Neural cell (in vitro differentiated cells): ENCODE results near the gene HPCAL4. TPM values are rescaled to one million over a fixed set of nuclear protein-coding genes. Genes with fewer than 3 reads are reported as not detected.

Experiments used
- H2AFZ ChIP-seq: fragments of 200-600, 300-800 bp; sonication (generic), shearing (Covaris generic); 2 replicates; pipeline ENCODE4 v1.6.0; 2014; ENCODE audit warnings: low read depth, mild to moderate bottlenecking, antibody characterized with exemption, low read length, moderate library complexity
- H3F3A ChIP-seq: fragments of 200-600 bp; shearing (Covaris generic); 2 replicates; pipeline ENCODE4 v1.6.1; 2016; ENCODE audit warnings: mild to moderate bottlenecking, moderate library complexity, mixed read lengths, antibody characterized with exemption, low read length; ENCODE audit not compliant: insufficient read depth, poor library complexity, severe bottlenecking
- H3K27ac ChIP-seq: fragments of 200-600, 300-800 bp; sonication (generic), shearing (Covaris generic); 2 replicates; pipeline ENCODE4 v1.5.1; 2014; ENCODE audit warnings: mild to moderate bottlenecking, low read length, moderate library complexity
- H3K27me3 ChIP-seq: fragments of 300-800, 200-600 bp; sonication (generic), shearing (Covaris generic); 2 replicates; pipeline ENCODE4 v1.6.0; 2014; ENCODE audit warnings: mild to moderate bottlenecking, low read depth, low read length, moderate library complexity; ENCODE audit not compliant: insufficient read depth
- H3K36me3 ChIP-seq: fragments of 300-800, 200-600 bp; sonication (generic), shearing (Covaris generic); 2 replicates; pipeline ENCODE4 v1.5.1; 2014; ENCODE audit warnings: mild to moderate bottlenecking, antibody characterized with exemption, low read length, moderate library complexity; ENCODE audit not compliant: insufficient read depth
- H3K4me2 ChIP-seq: fragments of 300-800, 200-600 bp; sonication (generic), shearing (Covaris generic); 2 replicates; pipeline ENCODE4 v1.6.0; 2014; ENCODE audit warnings: mild to moderate bottlenecking, low read length
- H3K4me3 ChIP-seq: fragments of 300-800, 200-600 bp; sonication (generic), shearing (Covaris generic); 2 replicates; pipeline ENCODE4 v1.5.1; 2014; ENCODE audit warnings: mild to moderate bottlenecking, low read length, moderate library complexity
- H3K79me2 ChIP-seq: fragments of 200-600 bp; shearing (Covaris generic); replicated peaks from 2 replicates; pipeline ENCODE4 v1.6.0; 2014; ENCODE audit warnings: mild to moderate bottlenecking, low read length, moderate library complexity; ENCODE audit not compliant: insufficient read depth
- H3K9ac ChIP-seq: fragments of 300-800, 200-600 bp; sonication (generic), shearing (Covaris generic); 2 replicates; pipeline ENCODE4 v1.6.1; 2016; ENCODE audit warnings: mild to moderate bottlenecking, low read length, mixed read lengths
- H3K9me2 ChIP-seq: fragments of 200-600 bp; shearing (Covaris generic); 2 replicates; pipeline ENCODE4 v1.6.1; 2016; ENCODE audit warnings: mild to moderate bottlenecking, low read length, mixed read lengths; ENCODE audit not compliant: insufficient read depth
- H3K9me3 ChIP-seq: fragments of 200-600, 300-800 bp; sonication (generic), shearing (Covaris generic); 2 replicates; pipeline ENCODE4 v1.6.1; 2016; ENCODE audit warnings: mild to moderate bottlenecking, mixed run types, low read length, moderate library complexity, mixed read lengths
- H4K20me1 ChIP-seq: fragments of 200-600 bp; shearing (Covaris generic); 2 replicates; pipeline ENCODE4 v1.6.1; 2016; ENCODE audit warnings: mild to moderate bottlenecking, mixed run types; ENCODE audit not compliant: insufficient read depth
- EP300 ChIP-seq: fragments of 450-650 bp; conservative IDR thresholded peaks from 2 replicates; pipeline ENCODE4 v1.6.1; 2014; ENCODE audit warnings: antibody characterized with exemption, mild to moderate bottlenecking, moderate library complexity; ENCODE audit not compliant: poor library complexity, severe bottlenecking
- EZH2 ChIP-seq: fragments of 200-600, 300-800 bp; shearing (Covaris generic), sonication (generic); IDR thresholded peaks from 2 replicates; pipeline ENCODE4 v1.6.1; 2014; ENCODE audit warnings: antibody characterized with exemption, low read length, borderline replicate concordance, mild to moderate bottlenecking; ENCODE audit not compliant: insufficient read depth, poor library complexity, severe bottlenecking
- MXI1 ChIP-seq: fragments of 450-650 bp; conservative IDR thresholded peaks from 2 replicates; pipeline ENCODE4 v1.6.1; 2014; ENCODE audit warnings: antibody characterized with exemption, mild to moderate bottlenecking; ENCODE audit not compliant: poor library complexity, severe bottlenecking
- POLR2AphosphoS5 ChIP-seq: IDR thresholded peaks from 2 replicates; pipeline ENCODE4 v1.6.1; 2012
- RAD21 ChIP-seq: fragments of 450-650 bp; conservative IDR thresholded peaks from 2 replicates; pipeline ENCODE4 v1.6.1; 2014; ENCODE audit warnings: antibody characterized with exemption, mild to moderate bottlenecking, moderate library complexity
- SMC3 ChIP-seq: fragments of 450-650 bp; conservative IDR thresholded peaks from 2 replicates; pipeline ENCODE4 v1.6.1; 2014; ENCODE audit warnings: antibody characterized with exemption, mild to moderate bottlenecking, moderate library complexity; ENCODE audit not compliant: poor library complexity
- TAF1 ChIP-seq: IDR thresholded peaks from 2 replicates; pipeline ENCODE4 v1.6.1; 2012; ENCODE audit warnings: low read depth
- polyA plus RNA-seq: library from polyadenylated mRNA; depleted of rRNA; stranded (reverse); fragments of >200 nt; gene quantifications from 2 replicates; pipeline ENCODE4 v1.2.3, GENCODE V29; 2014
- TF ChIP-seq, protein P1 (sequence below): IDR thresholded peaks from 2 replicates; pipeline ENCODE4 v1.6.1; 2012; ENCODE audit warnings: borderline replicate concordance
- TF ChIP-seq, protein P2 (sequence below): fragments of 450-650 bp; IDR thresholded peaks from 2 replicates; pipeline ENCODE4 v1.5.1; 2014; ENCODE audit warnings: antibody characterized with exemption, mild to moderate bottlenecking, moderate library complexity; ENCODE audit not compliant: poor library complexity, severe bottlenecking

Gene HPCAL4
- polyA plus RNA-seq, 1 donor from 2014 or later = 53.2 TPM

GRCh38 chr1:39720094-39720999 lies 29.1 kb upstream of the HPCAL4 start:
- Histone ChIP-seq H3K9me2 (no peaks in the 10 kb centered on the region), H3F3A (no peaks in the 10 kb centered on the region), H3K4me2 (peak overlapping the region; percentile 37), H3K36me3 (no peaks in the 10 kb centered on the region), H3K27me3 (peaks cover 42% of the 10 kb centered on the region), H3K27ac (no peak overlapping the region), H2AFZ (no peak overlapping the region), H3K9ac (no peak overlapping the region), H3K9me3 (no peaks in the 10 kb centered on the region), H4K20me1 (no peaks in the 10 kb centered on the region), H3K79me2 (no peaks in the 10 kb centered on the region), H3K4me3 (peak overlapping the region; percentile 33)
- TF ChIP-seq SMC3 = peak; percentile 92
- peak; percentile 98 for TF ChIP-seq RAD21
- no peak for TF ChIP-seq EZH2
- TF ChIP-seq, protein P1, sequence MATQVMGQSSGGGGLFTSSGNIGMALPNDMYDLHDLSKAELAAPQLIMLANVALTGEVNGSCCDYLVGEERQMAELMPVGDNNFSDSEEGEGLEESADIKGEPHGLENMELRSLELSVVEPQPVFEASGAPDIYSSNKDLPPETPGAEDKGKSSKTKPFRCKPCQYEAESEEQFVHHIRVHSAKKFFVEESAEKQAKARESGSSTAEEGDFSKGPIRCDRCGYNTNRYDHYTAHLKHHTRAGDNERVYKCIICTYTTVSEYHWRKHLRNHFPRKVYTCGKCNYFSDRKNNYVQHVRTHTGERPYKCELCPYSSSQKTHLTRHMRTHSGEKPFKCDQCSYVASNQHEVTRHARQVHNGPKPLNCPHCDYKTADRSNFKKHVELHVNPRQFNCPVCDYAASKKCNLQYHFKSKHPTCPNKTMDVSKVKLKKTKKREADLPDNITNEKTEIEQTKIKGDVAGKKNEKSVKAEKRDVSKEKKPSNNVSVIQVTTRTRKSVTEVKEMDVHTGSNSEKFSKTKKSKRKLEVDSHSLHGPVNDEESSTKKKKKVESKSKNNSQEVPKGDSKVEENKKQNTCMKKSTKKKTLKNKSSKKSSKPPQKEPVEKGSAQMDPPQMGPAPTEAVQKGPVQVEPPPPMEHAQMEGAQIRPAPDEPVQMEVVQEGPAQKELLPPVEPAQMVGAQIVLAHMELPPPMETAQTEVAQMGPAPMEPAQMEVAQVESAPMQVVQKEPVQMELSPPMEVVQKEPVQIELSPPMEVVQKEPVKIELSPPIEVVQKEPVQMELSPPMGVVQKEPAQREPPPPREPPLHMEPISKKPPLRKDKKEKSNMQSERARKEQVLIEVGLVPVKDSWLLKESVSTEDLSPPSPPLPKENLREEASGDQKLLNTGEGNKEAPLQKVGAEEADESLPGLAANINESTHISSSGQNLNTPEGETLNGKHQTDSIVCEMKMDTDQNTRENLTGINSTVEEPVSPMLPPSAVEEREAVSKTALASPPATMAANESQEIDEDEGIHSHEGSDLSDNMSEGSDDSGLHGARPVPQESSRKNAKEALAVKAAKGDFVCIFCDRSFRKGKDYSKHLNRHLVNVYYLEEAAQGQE = no peak
- TF ChIP-seq TAF1 = no peak
- TF ChIP-seq, protein P2, sequence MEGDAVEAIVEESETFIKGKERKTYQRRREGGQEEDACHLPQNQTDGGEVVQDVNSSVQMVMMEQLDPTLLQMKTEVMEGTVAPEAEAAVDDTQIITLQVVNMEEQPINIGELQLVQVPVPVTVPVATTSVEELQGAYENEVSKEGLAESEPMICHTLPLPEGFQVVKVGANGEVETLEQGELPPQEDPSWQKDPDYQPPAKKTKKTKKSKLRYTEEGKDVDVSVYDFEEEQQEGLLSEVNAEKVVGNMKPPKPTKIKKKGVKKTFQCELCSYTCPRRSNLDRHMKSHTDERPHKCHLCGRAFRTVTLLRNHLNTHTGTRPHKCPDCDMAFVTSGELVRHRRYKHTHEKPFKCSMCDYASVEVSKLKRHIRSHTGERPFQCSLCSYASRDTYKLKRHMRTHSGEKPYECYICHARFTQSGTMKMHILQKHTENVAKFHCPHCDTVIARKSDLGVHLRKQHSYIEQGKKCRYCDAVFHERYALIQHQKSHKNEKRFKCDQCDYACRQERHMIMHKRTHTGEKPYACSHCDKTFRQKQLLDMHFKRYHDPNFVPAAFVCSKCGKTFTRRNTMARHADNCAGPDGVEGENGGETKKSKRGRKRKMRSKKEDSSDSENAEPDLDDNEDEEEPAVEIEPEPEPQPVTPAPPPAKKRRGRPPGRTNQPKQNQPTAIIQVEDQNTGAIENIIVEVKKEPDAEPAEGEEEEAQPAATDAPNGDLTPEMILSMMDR = peak; percentile 96
- peak; percentile 95 for TF ChIP-seq EP300
- TF ChIP-seq POLR2AphosphoS5 = peak; percentile 99
- TF ChIP-seq MXI1 = peak; percentile 97

GRCh38 chr1:39717809-39718208 lies 26.6 kb upstream of the HPCAL4 start:
- Histone ChIP-seq H3F3A (no peaks in the 10 kb centered on the region), H3K4me2 (no peak overlapping the region), H3K27me3 (peaks cover 33% of the 10 kb centered on the region), H3K27ac (no peak overlapping the region), H3K9me2 (no peaks in the 10 kb centered on the region), H3K9ac (no peak overlapping the region), H3K36me3 (no peaks in the 10 kb centered on the region), H2AFZ (no peak overlapping the region), H3K79me2 (no peaks in the 10 kb centered on the region), H3K9me3 (no peaks in the 10 kb centered on the region), H3K4me3 (no peak overlapping the region), H4K20me1 (no peaks in the 10 kb centered on the region)
- TF ChIP-seq TAF1 = no peak
- no peak for TF ChIP-seq MXI1
- no peak for TF ChIP-seq EP300
- TF ChIP-seq, protein P2 = no peak
- no peak for TF ChIP-seq RAD21
- no peak for TF ChIP-seq EZH2
- TF ChIP-seq, protein P1 = no peak
